CD4-positive, alpha-beta T cell treated with Interleukin-15 for 1 hour (primary cell): ENCODE measurements around the gene ZNF311.
"Not testable (repeated sequence)": the region's sequence is repeated elsewhere in the genome, so short reads cannot be mapped to it uniquely, and the experiment has no call there.

Source experiments
- DNase-seq: peaks from one replicate; pipeline ENCODE4 v3.0.0-alpha.2; 2020

The ZNF311 gene

GRCh38 chr6:28982476-28983266, 22.4 kb downstream of the ZNF311 start:
- no peak for DNase-seq

GRCh38 chr6:28981833-28982475, 23.2 kb downstream of the ZNF311 start:
- peak; percentile 84 for DNase-seq

DNA sequence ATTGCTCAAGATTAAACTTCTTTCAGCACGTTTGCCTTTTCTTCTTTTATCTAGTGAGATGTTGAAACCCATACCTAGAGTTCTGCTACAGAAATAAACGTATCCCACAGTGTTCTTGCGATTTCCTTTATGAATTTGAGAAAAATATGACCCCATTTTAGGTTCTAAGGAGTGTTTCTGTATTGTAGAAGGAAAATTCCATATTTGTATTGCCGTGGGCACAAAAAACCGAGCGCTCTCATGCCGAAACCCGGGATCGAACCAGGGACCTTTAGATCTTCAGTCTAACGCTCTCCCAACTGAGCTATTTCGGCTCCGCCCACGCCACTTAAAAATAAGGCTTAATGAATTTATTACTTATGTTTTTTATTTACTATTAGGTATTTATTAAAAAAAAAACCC, 23.7 kb downstream of the ZNF311 start:
- DNase-seq = peak; percentile 72

- peak; percentile 39 for DNase-seq
These were observed 24.2 kb downstream of the ZNF311 start for GRCh38 chr6:28980852-28981430.

DNA sequence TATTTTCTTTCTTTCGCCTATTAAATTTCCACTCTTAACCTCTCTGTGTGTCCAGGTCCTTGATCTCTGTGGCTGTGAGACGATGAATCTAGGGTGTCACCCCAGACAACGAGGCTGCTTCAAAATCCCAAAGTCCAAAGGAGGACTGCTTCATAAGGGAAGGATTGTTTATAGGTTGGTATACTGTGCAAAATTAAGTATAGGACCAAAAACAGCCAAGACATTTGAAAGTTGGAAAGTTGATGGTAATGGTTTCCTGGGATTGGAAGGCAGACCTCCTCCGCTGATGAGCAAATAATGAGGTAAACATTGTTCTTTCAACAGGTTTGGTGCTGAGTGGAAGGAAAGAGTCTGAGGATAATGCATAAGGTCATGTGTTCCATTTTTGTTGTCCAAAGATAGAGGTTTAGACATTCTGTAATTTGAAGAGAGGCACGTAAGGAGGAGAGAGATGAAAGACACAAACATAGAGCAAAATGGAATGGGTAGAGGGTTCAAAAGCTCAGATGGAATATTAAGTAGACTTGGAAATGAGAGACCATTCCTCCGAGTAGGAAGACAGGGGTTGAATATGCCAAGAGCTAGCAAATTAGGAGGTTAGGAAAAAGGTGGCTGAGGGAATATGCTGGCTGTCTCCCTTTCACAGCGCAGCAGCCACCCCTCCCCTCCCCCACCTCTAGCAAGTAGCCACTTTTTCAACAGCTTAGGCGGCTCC, 24.8 kb downstream of the ZNF311 start:
- DNase-seq = no peak

DNA sequence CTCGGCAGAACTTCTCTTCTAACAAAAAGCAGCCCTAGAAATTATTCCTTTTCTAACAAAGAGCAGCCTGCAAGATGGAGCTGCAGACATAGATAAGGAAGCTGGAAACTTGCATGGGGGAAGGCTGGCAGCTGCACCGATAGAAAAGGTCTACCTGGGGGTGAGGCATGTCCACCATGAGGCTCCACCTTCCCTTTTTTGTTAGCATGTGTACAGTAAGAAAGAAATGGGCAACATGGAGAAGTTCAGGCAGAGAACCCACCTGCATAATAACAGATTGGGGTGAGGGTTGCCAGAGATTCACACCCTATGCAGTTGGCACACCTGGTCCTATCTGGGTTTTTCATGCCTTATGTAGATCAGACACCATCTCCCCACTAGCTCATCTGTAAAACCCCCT, 25.4 kb downstream of the ZNF311 start:
- DNase-seq = no peak

DNA sequence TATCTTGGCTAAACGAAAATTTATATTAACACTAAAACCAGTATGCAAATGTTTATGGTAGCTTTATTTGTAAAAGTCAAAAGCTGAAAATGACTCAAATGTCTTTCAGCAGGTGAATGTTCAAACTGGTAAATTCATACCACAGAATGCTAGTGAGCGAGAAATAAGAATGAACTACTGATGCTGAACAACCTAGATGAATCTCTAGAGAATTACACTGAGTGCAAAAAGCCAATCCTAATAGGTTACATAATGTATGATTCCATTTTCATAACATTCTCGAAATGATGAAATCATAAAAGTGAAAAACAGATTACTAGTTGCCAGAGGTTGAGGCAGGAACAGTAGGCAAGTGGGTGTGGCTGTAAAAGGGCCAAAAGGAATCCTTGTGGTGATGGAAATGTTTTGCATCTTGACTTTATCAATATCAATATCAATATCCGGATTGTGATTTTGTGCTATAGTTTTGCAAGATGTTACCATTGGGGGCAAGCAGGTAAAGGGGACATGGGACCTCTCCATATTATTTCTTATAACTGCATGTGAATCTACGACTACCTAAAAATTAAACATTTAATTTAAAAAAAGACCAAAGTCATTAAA, 26.1 kb downstream of the ZNF311 start:
- no peak for DNase-seq

GRCh38 chr6:28978133-28978491, 27.0 kb downstream of the ZNF311 start:
- no peak for DNase-seq

GRCh38 chr6:28977341-28978132, 27.6 kb downstream of the ZNF311 start:
- peak; percentile 23 for DNase-seq

DNA sequence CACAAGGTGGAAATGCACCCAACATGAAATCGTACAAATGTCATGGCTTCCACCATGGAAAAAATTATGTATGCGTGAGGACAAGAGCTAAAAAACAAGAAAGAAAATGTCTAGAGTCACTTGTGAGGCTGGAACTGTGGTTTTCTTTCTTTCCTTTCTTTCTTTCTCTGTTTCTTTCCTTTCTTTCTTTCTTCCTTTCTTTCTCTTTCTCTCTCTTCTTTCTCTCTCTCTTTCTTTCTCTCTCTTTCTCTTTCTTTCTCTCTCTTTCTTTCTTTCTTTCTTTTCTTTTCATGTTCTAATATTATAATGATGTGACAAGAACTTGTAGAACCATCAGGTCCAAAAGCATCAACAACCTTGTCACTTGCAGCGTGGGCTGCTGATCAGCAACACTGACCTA, 28.4 kb downstream of the ZNF311 start:
- DNase-seq = no peak

GRCh38 chr6:28974505-28974904, 30.6 kb downstream of the ZNF311 start:
- no peak for DNase-seq

DNA sequence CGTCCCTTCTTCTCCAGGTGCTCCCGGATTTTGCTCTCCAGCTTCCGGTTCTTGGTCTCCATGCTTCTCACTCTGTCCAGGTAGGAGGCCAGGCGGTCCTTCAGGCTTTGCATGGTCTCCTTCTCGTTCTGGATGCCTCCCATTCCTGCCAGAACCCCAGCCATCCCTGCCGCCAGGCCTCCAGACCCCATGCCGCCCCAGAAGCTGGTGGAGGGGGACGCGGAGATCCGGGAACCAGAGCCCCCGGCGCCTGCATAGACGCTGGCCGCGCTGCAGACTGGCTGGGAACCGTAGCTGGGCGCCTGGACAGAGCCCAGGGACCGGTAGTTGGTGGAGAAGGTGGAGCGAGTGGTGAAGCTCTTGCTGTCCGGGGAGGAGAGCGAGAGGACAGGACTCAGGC, 35.1 kb downstream of the ZNF311 start:
- not testable (repeated sequence) for DNase-seq

GRCh38 chr6:28969129-28969528, 36.0 kb downstream of the ZNF311 start:
- no peak for DNase-seq

DNA sequence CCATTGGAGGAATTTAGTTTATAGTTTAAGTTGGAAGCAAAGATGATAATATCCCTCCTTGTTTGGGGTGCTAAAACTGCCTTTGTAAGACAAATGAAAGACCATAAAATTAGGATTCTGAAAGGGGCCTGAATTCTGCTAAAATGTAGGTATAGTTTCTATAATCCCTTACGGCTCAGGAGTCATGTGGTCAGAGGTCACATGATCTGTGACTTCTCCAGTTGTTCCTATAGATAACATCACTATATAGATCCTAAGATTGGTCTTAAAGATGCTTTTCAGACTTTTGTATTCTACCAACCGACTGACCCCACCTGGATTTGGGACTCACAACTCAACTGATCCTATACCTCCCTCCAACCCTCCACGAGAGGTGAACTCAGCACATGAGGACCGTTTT, 36.6 kb downstream of the ZNF311 start:
- DNase-seq = no peak

- no peak for DNase-seq
These were observed 39.4 kb downstream of the ZNF311 start for GRCh38 chr6:28965706-28966105.

- DNase-seq = no peak
These were observed 44.1 kb downstream of the ZNF311 start for GRCh38 chr6:28960846-28961500.

GRCh38 chr6:28958561-28959243, 46.4 kb downstream of the ZNF311 start:
- DNase-seq = not testable (repeated sequence)

- DNase-seq = not testable (repeated sequence)
These were observed 47.3 kb downstream of the ZNF311 start for GRCh38 chr6:28957795-28958314.

DNA sequence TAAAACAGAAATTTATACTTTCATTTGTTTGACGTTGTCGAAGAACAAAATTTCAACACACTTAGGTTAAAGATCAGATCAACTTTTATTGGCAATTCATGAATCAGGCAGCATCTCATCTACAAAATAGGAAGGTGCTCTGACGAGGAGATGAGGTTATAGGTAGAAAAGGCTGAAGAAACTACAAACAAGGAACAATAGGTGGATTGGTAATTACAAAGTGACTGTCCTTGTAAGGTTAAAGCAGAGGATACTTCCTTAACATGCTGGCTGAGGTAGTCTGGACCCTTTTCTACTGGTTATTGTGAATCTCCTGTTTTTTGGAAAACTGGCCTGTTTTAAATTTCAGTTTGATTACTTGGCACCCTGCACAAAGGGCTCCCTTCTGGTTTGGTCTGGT, 48.8 kb downstream of the ZNF311 start:
- DNase-seq = no peak

DNA sequence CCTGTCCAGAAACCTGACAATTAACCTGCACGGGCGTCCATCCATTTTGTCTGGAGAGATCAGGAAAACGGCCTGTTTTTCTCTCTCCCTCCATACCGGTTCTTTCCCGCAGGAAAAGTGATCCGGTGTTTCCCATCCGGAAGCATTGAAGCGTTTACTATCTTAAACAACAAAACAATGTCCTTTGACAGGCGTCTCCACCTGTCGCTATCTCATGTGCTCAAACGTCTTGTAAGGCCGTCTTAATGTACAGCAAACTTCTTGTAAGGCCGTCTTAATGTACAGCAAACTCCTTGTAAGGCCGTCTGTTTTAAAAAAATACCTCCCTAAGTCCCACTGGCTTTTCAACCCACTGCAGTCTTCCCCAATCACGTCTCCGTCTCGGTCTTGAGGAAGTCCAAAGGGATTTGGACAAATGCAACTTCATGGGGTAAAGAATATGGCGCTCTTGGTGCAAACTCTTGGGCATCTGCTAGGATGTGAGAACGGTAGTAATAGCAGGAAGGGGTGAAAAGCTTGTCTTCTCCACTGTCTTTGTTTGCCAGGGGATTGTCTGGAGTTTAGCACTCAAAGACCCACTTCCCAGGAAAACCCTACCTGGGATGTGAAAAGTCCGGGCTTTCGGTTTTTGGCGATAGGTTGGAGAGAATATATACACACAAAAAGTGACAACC, 51.4 kb downstream of the ZNF311 start:
- no peak for DNase-seq
